ENCODE measurements around the gene EYA4.

DNA sequence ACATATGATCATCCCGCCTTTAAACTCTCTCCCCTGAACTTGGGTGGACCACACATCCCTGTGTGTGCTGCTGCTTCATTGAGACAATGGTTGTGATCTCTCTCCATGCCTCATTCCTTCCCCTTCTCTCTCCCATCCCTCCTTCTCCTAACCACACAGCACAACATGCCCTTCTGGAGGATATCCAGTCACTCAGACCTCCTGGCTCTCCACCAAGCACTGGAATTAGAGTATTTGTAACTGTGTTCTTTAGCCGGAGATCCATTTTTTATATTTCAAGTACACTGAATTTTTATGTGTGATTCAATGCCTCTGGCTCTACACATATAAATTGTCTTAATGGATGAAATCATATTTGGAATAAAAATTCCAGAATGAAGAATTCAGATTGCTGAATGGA is 287.4 kb downstream of the EYA4 start:
- no peak for TF ChIP-seq EZH2phosphoT487 (IDR thresholded peaks at IDR 0.05; ENCODE audit: borderline replicate concordance, low read length)
- TF ChIP-seq EZH2 (IDR thresholded peaks at IDR 0.05; ENCODE audit: low read length, unreplicated experiment): no peak

All from PC-3 (cell line).